Adipose tissue (tissue), 3 donors: Measurements from ENCODE around the gene NUP98. TPM values are rescaled to one million over a fixed set of nuclear protein-coding genes. Genes with fewer than 3 reads are reported as not detected.
A peak's percentile ranks its signal among the peaks of the same experiment; 100 is the strongest.

Experiments
- H3K27ac ChIP-seq: one replicate; pipeline ENCODE4 v1.5.1; 2013; ENCODE audit warnings: low read depth, low read length
- WGBS, 3 donors: extraction: QIAGEN DNeasy Blood & Tissue Kit; methylation state at CpG; one replicate each; pipeline ENCODE4 v1.1.7; 2013; 5-methylcytosine and 5-hydroxymethylcytosine counted together
- polyA plus RNA-seq, 3 donors: library from polyadenylated mRNA; stranded (reverse); fragments of 200-250 nt; gene quantifications; one replicate each; pipeline ENCODE4 v1.2.3, GENCODE V29; 2013
- donor health status: healthy with polysubstance abuse.
- donor health status: Bipolar disorder and iron deficiency.
- donor health status: healthy.

Gene NUP98
- polyA plus RNA-seq, result 10 to 100 TPM; 17.9 to 52.7 (median 19.6) TPM

- peak within 1 kb of the TSS; percentile 81 for H3K27ac ChIP-seq
- 0 to 1% (median 0%) methylated on average over 67 to 86 of the region's 86 CpGs for WGBS, 3 donors
Observed at GRCh38 chr11:3797329-3798090, at the start of gene NUP98. NUP98 (minus strand) TSS chr11:3797554; CDS start chr11:3782117, 15,437 bp downstream.

GRCh38 chr11:3845670-3846069 is 48.3 kb upstream of the NUP98 start:
- 87 to 94% (median 93%) methylated on average over 3 of the region's 3 CpGs for WGBS, 3 donors
- H3K27ac ChIP-seq, result no peak overlapping the region

- H3K27ac ChIP-seq, result no peak overlapping the region
- 80 to 94% (median 89%) methylated on average over 1 of the region's 1 CpG for WGBS, 3 donors
Observed at GRCh38 chr11:3845246-3845645, 47.9 kb upstream of the NUP98 start.

- WGBS, 3 donors, result 85 to 95% (median 94%) methylated on average over 3 of the region's 3 CpGs
- H3K27ac ChIP-seq, result no peak overlapping the region
Observed at GRCh38 chr11:3843326-3843725, 46.0 kb upstream of the NUP98 start.

GRCh38 chr11:3841426-3842350 is 44.3 kb upstream of the NUP98 start:
- peak overlapping the region; percentile 95 for H3K27ac ChIP-seq
- 24 to 26% (median 24%) methylated on average over 37 to 44 of the region's 44 CpGs for WGBS, 3 donors

GRCh38 chr11:3840870-3841425 is 43.6 kb upstream of the NUP98 start, which contains the start of gene RHOG:
RHOG (minus strand) TSS chr11:3840959; CDS start chr11:3828138, 12,821 bp downstream.
- H3K27ac ChIP-seq, result peak within 1 kb of the TSS; percentile 95
- WGBS, 3 donors, result 0 to 2% (median 1%) methylated on average over 15 to 42 of the region's 42 CpGs

- peak overlapping the region; percentile 93 for H3K27ac ChIP-seq
- 1 to 3% (median 1%) methylated on average over 34 to 46 of the region's 46 CpGs for WGBS, 3 donors
Observed at GRCh38 chr11:3840004-3840869, 42.9 kb upstream of the NUP98 start.

- 57 to 86% (median 62%) methylated on average over 2 of the region's 2 CpGs for WGBS, 3 donors
- H3K27ac ChIP-seq, result peak overlapping the region; percentile 62
Observed at GRCh38 chr11:3838504-3838903, 41.1 kb upstream of the NUP98 start.

GRCh38 chr11:3837793-3838192 is 40.4 kb upstream of the NUP98 start:
- WGBS, 3 donors, result 26 to 86% (median 79%) methylated on average over 1 of the region's 1 CpG
- H3K27ac ChIP-seq, result peak overlapping the region; percentile 62

- 28 to 77% (median 36%) methylated on average over 5 of the region's 5 CpGs for WGBS, 3 donors
- H3K27ac ChIP-seq, result peak overlapping the region; percentile 63
Observed at GRCh38 chr11:3836903-3837302, 39.5 kb upstream of the NUP98 start.

GRCh38 chr11:3835751-3836150 is 38.4 kb upstream of the NUP98 start:
- H3K27ac ChIP-seq, result no peak overlapping the region

GRCh38 chr11:3834664-3835461 is 37.5 kb upstream of the NUP98 start:
- WGBS, 3 donors, result 44 to 83% (median 50%) methylated on average over 7 of the region's 7 CpGs
- no peak overlapping the region for H3K27ac ChIP-seq

More at GRCh38 chr11:3835751-3836150, 38.4 kb upstream of the NUP98 start:
- WGBS, 3 donors, result 27 to 78% (median 45%) methylated on average over 4 of the region's 4 CpGs

- no peak overlapping the region for H3K27ac ChIP-seq
- 39 to 79% (median 46%) methylated on average over 4 of the region's 4 CpGs for WGBS, 3 donors
Observed at GRCh38 chr11:3834349-3834663, 37.0 kb upstream of the NUP98 start.

- 70 to 93% (median 77%) methylated on average over 2 of the region's 2 CpGs for WGBS, 3 donors
- no peak overlapping the region for H3K27ac ChIP-seq
Observed at GRCh38 chr11:3833449-3833848, 36.1 kb upstream of the NUP98 start.

GRCh38 chr11:3832816-3833215 is 35.5 kb upstream of the NUP98 start:
- WGBS, 3 donors, result 67 to 95% (median 92%) methylated on average over 2 of the region's 2 CpGs
- no peak overlapping the region for H3K27ac ChIP-seq

- no peak overlapping the region for H3K27ac ChIP-seq
- 57 to 80% (median 57%) methylated on average over 12 to 13 of the region's 13 CpGs for WGBS, 3 donors
Observed at GRCh38 chr11:3831378-3832239, 34.3 kb upstream of the NUP98 start.
